Kidney tubule cell (primary cell): ENCODE data around the gene FASTKD3.

Experiments used
- DNase-seq: peaks from one replicate; pipeline ENCODE4 v3.0.0-alpha.2; 2018; ENCODE audit warnings: low spot score

Gene FASTKD3

DNA sequence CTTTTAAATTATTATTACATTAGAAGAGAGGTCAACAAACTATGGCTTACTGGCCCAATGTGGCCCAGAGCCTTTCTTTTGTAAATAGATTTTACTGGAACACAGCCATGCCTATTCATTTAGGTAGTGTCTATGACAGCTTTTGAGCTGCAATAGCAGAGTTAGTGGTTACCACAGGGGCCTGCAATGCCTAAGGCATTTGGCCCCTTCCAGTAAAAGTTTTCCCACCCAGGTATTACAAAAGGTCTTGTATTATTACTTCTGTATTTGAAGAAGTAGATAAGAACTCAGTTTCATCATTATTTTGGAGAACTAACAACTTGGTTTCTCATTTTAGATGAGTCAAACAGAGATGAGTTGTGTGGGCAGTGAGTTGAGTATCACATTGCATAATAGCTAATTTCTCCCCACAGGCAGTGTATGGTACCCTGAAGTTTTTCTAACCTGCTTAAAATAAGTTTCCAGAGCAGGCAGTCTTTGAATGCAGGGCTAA is 9.6 kb upstream of the FASTKD3 start:
- peak; percentile 62 for DNase-seq

DNA sequence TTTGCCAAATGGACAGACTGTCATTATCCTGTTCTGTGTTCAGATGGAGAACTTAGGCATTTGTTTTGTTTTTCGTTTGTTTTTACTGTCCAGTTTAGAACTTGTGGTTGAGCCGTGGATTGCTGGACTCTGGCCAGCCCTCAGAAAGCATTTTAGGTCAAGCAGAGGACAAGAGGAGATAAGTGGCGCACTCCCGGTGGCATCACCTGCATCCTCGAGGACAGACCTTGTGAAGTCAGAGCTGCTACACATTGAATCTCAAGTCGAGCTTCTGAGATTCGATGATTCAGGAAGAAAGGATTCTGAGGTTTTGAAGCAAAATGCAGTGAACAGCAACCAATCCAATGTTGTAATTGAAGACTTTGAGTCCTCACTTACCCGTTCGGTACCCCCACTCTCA is 9.0 kb upstream of the FASTKD3 start:
- peak; percentile 31 for DNase-seq

- peak; percentile 72 for DNase-seq
Observed at GRCh38 chr5:7876867-7877266, 8.0 kb upstream of the FASTKD3 start.

DNA sequence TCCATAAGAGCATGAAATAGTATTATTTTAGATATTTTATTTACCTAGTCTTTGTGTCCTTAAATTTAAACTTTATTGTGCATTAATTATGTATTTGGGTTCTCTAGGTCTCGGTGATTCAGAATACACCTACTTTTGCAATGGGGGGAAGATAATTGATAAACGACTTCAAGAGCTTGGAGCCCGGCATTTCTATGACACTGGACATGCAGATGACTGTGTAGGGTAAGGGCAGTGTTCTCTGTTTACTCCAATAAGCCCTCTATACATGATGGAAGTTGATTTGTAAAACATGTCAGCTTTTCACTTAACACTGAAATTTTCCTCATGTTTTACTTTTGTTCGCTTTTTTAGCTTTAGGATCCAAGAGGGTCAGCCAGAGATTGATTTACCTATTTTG is 6.3 kb upstream of the FASTKD3 start:
- DNase-seq = no peak

GRCh38 chr5:7874639-7875038 is 5.8 kb upstream of the FASTKD3 start:
- no peak for DNase-seq

- no peak for DNase-seq
Observed at GRCh38 chr5:7873216-7873615, 4.4 kb upstream of the FASTKD3 start.

DNA sequence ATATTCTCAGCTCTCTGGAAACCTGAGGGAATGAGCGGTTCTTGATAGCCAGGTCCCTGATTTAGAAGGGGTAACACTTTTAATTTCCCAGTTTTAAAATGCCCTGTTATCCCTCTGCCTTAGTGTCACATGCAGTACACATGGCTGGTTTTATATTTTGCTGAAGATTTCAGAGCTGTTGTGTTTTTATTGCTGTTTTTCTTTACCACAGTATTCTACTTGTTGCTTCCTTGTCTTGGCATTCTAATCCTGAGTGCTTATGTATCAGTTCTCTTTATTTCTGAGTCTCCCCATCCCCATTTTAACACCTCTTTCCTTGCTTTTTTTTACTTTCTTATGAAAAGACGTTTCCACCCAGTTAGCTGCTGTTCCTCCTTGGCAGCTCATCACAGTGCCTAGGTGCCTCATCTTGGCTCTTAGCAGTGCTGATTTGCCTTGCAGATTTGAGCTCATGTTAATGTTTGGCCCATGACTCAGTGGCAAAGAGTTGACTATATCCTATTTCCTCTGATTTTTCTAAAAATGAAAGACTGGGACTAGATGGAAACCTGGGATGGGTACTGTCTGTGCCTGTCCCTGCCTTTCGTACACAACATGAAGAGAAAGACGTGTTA is 3.8 kb upstream of the FASTKD3 start:
- DNase-seq = peak; percentile 81

- peak; percentile 70 for DNase-seq
Observed at GRCh38 chr5:7871653-7872052, 2.8 kb upstream of the FASTKD3 start.

DNA sequence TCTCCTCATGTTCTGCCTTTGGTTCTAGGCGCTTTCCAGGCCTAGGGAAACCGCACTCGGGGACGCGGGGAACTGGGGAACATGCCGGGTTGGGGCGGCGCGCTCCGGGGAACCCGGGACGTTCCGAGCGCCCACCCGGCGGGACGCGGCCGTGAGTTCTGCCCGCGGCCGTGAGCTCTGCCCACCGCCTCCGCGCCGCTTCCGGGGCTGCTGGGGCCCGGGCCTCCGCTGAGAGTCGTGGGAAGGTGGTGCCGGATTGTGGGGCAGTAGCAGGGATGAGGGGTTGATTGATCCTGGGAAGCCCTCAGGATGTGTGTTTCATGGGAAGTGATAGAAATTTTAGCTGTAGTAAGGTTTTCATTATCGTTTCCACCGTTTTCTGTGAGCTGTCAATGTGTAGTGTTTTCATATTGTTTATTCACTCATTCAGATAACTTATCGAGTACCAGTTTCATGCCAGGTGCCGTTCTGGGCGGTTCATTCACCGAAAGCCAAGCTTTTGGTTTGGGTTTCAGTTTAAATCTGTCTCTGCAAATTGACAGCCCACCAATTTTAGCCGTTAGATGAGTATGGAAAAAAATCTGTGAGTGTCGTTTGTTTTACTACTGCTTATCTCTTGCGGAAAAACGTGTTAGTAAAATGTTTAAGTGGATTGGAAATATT is 774 bp upstream of the FASTKD3 start:
- peak; percentile 17 for DNase-seq

- DNase-seq = no peak
Observed at GRCh38 chr5:7868427-7868772, 431 bp downstream of the FASTKD3 start.

GRCh38 chr5:7867260-7867659 is 1.6 kb downstream of the FASTKD3 start:
- DNase-seq = no peak

GRCh38 chr5:7866196-7866595 is 2.6 kb downstream of the FASTKD3 start:
- no peak for DNase-seq

GRCh38 chr5:7857926-7858632 is 10.8 kb downstream of the FASTKD3 start:
- DNase-seq = no peak

DNA sequence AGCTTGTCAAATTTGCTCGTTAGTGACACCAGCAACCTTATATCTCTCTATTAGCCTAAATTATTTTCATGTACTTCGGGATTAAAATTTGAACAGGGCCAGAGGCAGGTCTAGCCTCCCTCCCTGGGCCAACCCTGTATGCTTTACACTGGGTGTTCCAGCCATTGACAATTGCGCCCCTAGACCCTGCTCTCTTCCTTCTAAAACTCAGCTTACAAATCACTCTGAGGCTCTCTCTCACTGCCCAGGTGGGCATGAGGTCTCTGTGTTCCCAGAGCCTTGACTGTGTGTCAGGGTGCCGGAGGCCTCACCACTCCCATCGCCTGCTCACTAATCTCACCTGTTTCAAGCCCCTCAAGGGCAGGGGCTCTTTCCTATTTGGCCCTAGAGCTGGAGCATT is 11.5 kb downstream of the FASTKD3 start:
- no peak for DNase-seq

DNA sequence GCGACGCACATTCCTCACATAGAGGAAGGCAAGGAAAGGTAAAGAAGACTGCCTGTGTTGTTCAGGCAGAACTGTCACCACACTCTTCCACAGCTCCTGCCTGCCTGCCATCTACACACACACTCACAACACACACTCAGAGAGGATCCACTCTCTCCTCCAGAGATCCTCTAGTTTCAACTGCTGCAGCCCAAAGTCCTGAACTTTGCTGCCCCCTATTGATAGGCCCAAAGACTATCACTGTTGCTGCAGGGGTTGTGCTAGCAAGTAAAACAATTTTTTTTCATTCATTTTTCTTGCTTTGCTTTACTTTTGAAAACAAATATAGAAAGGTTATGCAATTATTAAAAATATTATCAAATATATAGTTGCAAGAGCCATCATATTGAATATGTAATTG is 12.0 kb downstream of the FASTKD3 start:
- DNase-seq = peak; percentile 64

GRCh38 chr5:7855611-7856010 is 13.2 kb downstream of the FASTKD3 start:
- no peak for DNase-seq

DNA sequence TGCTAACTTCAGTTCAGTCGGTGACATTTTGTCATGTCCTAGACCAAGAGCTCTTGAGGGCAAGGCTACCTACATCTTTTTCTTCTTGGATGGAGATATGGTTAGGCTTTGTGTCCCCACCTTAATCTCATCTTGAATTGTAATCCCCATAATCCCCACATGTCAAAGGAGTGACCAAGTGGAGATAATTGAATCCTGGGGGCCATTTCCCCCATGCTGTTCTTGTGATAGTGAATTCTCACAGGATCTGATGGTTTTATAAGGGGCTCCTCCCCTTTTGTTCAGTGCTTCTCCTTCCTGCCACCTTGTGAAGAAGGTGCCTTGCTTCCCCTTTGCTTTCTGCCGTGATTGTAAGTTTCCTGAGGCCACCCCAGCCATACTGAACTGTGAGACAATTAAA is 15.8 kb downstream of the FASTKD3 start:
- no peak for DNase-seq

DNA sequence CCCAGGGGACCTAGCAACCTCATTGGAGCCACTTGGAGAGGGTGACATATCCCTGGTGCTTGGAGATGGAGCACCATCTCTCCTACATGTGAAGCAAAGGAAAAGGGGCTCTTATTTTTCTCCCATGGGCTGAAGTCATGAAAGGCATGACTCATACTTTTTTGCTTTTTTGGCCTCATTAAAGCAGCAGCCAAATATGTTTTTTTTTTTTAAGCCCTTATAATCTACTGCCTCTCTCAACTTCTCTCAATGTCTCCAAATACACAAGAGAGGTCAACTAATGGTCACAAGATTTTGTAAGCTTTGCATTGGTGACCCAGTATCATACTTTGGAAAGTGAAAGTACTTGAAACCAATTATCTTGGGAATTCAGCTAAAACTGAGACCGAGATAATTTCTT is 16.3 kb downstream of the FASTKD3 start:
- DNase-seq = no peak

GRCh38 chr5:7851617-7852289 is 17.1 kb downstream of the FASTKD3 start:
- no peak for DNase-seq

DNA sequence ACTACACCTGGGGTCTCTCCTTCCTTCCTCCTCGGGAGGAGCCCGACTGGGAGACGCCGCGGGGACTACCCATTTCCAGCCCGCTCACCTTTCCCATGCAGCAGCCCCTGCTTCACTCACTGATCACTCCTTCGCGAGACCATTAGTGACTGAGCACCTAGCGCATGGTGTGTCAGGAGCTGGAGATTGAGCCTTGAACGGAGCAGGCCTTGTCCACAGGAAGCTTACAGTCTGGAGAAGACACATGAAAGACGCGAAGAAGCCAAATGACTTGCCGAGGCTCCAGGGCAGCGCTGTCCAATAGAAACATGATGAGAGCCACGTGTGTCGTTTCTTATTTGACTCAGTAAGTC is 17.6 kb downstream of the FASTKD3 start:
- no peak for DNase-seq

DNA sequence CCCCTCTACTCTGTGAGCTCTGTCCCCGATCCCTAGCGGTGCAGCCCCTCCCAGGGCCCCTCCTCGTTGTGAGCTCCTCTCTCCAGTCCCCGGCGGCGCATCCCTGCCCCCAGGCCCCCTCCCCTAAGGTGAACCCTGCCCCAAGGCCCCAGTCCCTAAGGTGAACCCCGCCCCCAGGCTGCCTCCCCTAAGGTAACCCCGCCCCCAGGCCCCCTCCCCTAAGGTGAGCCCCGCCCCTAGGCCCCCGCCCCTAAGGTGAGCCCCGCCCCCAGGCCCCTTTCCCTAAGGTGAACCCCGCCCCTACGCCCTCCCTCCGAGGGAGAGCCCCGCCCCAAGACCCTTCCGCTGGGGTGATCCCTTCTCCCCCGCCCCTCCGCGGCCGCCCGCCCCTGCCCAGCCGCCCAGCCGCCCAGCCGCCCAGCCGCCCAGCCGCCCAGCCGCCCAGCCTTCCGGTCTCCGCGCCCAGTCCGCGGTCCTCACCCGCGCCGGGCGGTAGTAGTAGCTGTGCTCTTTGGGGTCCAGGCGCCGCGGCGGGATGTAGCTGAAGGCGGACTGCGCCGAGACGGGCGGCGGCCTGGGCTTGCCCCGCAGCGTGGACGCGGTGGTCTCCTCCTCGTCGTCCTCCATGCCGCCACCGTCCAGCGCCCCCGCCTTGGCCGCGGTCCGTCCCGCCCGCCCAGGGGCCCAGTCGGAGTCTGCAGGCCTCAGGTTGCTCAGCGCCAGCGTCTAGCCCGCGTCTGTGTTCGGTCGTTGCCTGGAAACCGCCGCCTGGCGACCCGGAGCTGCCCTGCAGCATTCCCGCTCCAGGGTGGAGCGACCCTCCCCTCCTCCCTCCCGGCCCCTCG is 18.2 kb downstream of the FASTKD3 start, which contains the start of gene CFAP90:
CFAP90 (minus strand) TSS at position 739 of the 845 bp plus-strand sequence; CDS start at position 627, 112 bp downstream.
- peak; percentile 53 for DNase-seq
